Muscle of arm (tissue), 12 donors: ENCODE measurements around the gene LRRFIP1. TPM values are rescaled to one million over a fixed set of nuclear protein-coding genes. Genes with fewer than 3 reads are reported as not detected.

Experiments
- DNase-seq: peaks from one replicate; pipeline ENCODE4 v3.0.0-alpha.2; 2013
- polyA plus RNA-seq, 12 donors: library from polyadenylated mRNA; unstranded; fragments of 120-200 nt; gene quantifications; one replicate each; pipeline ENCODE4 v1.2.1, GENCODE V29; 2013; ENCODE audit not compliant: insufficient read length in 12 of 12

LRRFIP1 gene
- polyA plus RNA-seq, 12 donors, result 108 to 837 (median 163) TPM

DNA sequence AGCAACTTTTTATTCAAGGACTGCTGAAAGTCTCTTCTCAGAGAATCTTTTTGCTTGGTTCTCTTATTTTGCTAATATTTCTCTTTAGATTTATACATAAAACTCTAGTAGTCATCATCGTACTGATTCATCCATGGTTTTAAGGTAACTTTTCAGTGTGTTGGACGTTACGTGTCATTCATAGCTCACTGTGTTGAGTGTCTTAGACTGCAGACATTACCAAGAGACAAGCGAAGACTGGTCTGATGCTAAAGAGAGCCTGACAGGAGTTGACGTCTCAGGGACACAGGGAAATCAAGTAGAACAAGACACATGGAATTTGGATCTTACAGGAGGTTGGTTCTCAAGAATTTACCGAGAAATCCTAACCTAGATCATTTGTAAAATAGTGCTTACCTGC is 196.7 kb downstream of the LRRFIP1 start:
- no peak for DNase-seq

GRCh38 chr2:237827421-237827987 is 200.1 kb downstream of the LRRFIP1 start:
- DNase-seq, result no peak

Other genes starting within 250 kb of the LRRFIP1 start
- 100 to 1,000 TPM; 166 to 319 (median 251) TPM for gene COL6A3, start 213.4 kb upstream of the LRRFIP1 start, polyA plus RNA-seq
- 1 to 10 TPM in 5 of 12 donors, under 1 TPM in 5, not detected in 2; 0.43 to 3.0 (median 0.83) TPM for gene MLPH, start 140.3 kb upstream of the LRRFIP1 start, polyA plus RNA-seq
- not detected for gene PRLH, start 61.0 kb upstream of the LRRFIP1 start, polyA plus RNA-seq
- gene RAB17, start 36.9 kb upstream of the LRRFIP1 start, polyA plus RNA-seq, result 10 to 100 TPM in 1 of 12 donors, 1 to 10 TPM in 10, not detected in 1; 1.0 to 10.7 (median 2.0) TPM
- 1 to 10 TPM in 4 of 12 donors, under 1 TPM in 6, not detected in 2; 0.36 to 1.3 (median 0.89) TPM for gene RBM44, start 171.2 kb downstream of the LRRFIP1 start, polyA plus RNA-seq
- 10 to 100 TPM in 11 of 12 donors, not detected in 1; 24.1 to 53.3 (median 33.2) TPM for gene RAMP1, start 232.0 kb downstream of the LRRFIP1 start, polyA plus RNA-seq